Ascending aorta (tissue), 2 donors: ENCODE results near the gene MYCBPAP. TPM values are rescaled to one million over a fixed set of nuclear protein-coding genes. Genes with fewer than 3 reads are reported as not detected.

Experiments used
- DNase-seq, 2 donors: peaks; one replicate each; pipeline ENCODE4 v3.0.0-alpha.2; 2019; ENCODE audit warnings: low spot score in 2 of 2
- H3K27ac ChIP-seq, 2 donors: fragments of 200-600 bp; sonication (generic); one replicate each; pipeline ENCODE4 v1.5.1; 2016 to 2017; ENCODE audit warnings: mild to moderate bottlenecking in 1 of 2
- H3K27me3 ChIP-seq: fragments of 200-600 bp; sonication (generic); one replicate; pipeline ENCODE4 v1.5.1; 2017
- H3K36me3 ChIP-seq, 2 donors: fragments of 200-600 bp; sonication (generic); one replicate each; pipeline ENCODE4 v1.5.1; 2016
- H3K4me1 ChIP-seq, 2 donors: fragments of 200-600 bp; sonication (generic); one replicate each; pipeline ENCODE4 v1.5.1; 2016 to 2017; ENCODE audit warnings: mild to moderate bottlenecking in 1 of 2
- H3K4me3 ChIP-seq, 2 donors: fragments of 200-600 bp; sonication (generic); one replicate each; pipeline ENCODE4 v1.5.1; 2016 to 2017; ENCODE audit warnings: mild to moderate bottlenecking in 1 of 2
- H3K9me3 ChIP-seq, 2 donors: fragments of 200-600 bp; sonication (generic); one replicate each; pipeline ENCODE4 v1.5.1; 2016
- CTCF ChIP-seq, 3 experiments: fragments of 200-600 bp in 2 of 3; fragments of 450-650 bp in 1 of 3; sonication (generic) in 2 of 3; IDR thresholded peaks; one replicate each; pipeline ENCODE4 v1.5.1; 2016 to 2019; ENCODE audit warnings: antibody characterized with exemption in 3 of 3, mild to moderate bottlenecking in 1 of 3, moderate library complexity in 1 of 3
- intact Hi-C: fragments of 100-400 bp; cut with DNase I; formaldehyde crosslinking; loops from one replicate; pipeline ENCODE4 v1.15.1; 2023
- total RNA-seq: library from RNA; depleted of rRNA; stranded (reverse); fragments of >200 nt; gene quantifications from one replicate; pipeline ENCODE4 v1.1.0, GENCODE V29; 2016

The MYCBPAP gene
- total RNA-seq, 1 donor from 2014 or later = 7.9 TPM

- intact Hi-C loops = no loop called here
- Histone ChIP-seq H3K9me3 (no peaks in the 10 kb centered on the region), H3K36me3 (no peaks in the 10 kb centered on the region), H3K27ac (no peak overlapping the region), H3K4me3 (no peak overlapping the region), H3K27me3 (peaks cover 4% of the 10 kb centered on the region), H3K4me1 (peaks cover 3 to 23% of the 10 kb centered on the region in 2 donors)
- TF ChIP-seq CTCF (IDR thresholded peaks at IDR 0.05) = no peak
- DNase-seq = no peak
Measured at GRCh38 chr17:50537721-50538548, 29.7 kb downstream of the MYCBPAP start.

GRCh38 chr17:50538549-50539410 is 30.5 kb downstream of the MYCBPAP start:
- Histone ChIP-seq H3K27me3 (no peaks in the 10 kb centered on the region), H3K4me3 (no peak overlapping the region), H3K36me3 (no peaks in the 10 kb centered on the region), H3K4me1 (peaks cover 3 to 21% of the 10 kb centered on the region in 2 donors), H3K27ac (no peak overlapping the region), H3K9me3 (no peaks in the 10 kb centered on the region)
- intact Hi-C loops = no loop called here
- no peak for DNase-seq
- TF ChIP-seq CTCF (IDR thresholded peaks at IDR 0.05) = no peak

GRCh38 chr17:50539762-50540559 is 31.7 kb downstream of the MYCBPAP start:
- Histone ChIP-seq H3K4me1 (peaks cover 3 to 16% of the 10 kb centered on the region in 2 donors), H3K27me3 (no peaks in the 10 kb centered on the region), H3K36me3 (no peaks in the 10 kb centered on the region), H3K9me3 (no peaks in the 10 kb centered on the region), H3K27ac (no peak overlapping the region), H3K4me3 (no peak overlapping the region)
- intact Hi-C loops = loop anchor here (2.0 kb wide), 1 partner anchor 57 kb away; no protein-coding TSS in a partner anchor
- no peak for TF ChIP-seq CTCF (IDR thresholded peaks at IDR 0.05)
- DNase-seq = no peak

GRCh38 chr17:50540560-50541401 is 32.5 kb downstream of the MYCBPAP start:
- TF ChIP-seq CTCF (IDR thresholded peaks at IDR 0.05) = no peak
- no peaks in the 10 kb centered on the region for H3K9me3 ChIP-seq
- H3K27me3 ChIP-seq = no peaks in the 10 kb centered on the region
- DNase-seq = no peak
- no peak overlapping the region for H3K4me3 ChIP-seq
- intact Hi-C loops = loop anchor here (2.0 kb wide), 1 partner anchor 58 kb away; no protein-coding TSS in a partner anchor
- no peak overlapping the region for H3K27ac ChIP-seq
- H3K4me1 ChIP-seq = peaks cover 3 to 16% of the 10 kb centered on the region in 2 donors
- no peaks in the 10 kb centered on the region for H3K36me3 ChIP-seq
